ENCODE data around the gene LRMDA.

- no peak for TF ChIP-seq CTCF (IDR thresholded peaks at IDR 0.05)
- TF ChIP-seq EZH2 (IDR thresholded peaks at IDR 0.05; ENCODE audit: borderline replicate concordance, insufficient read depth, low read depth, low read length, poor library complexity, severe bottlenecking) = no peak
Measured at GRCh38 chr10:75470901-75471300, 39.5 kb downstream of the LRMDA start.
